Measurements from ENCODE around the gene VN1R4.
"Not testable (repeated sequence)": the region's sequence is repeated elsewhere in the genome, so short reads cannot be mapped to it uniquely, and the experiment has no call there.

Gene VN1R4

DNA sequence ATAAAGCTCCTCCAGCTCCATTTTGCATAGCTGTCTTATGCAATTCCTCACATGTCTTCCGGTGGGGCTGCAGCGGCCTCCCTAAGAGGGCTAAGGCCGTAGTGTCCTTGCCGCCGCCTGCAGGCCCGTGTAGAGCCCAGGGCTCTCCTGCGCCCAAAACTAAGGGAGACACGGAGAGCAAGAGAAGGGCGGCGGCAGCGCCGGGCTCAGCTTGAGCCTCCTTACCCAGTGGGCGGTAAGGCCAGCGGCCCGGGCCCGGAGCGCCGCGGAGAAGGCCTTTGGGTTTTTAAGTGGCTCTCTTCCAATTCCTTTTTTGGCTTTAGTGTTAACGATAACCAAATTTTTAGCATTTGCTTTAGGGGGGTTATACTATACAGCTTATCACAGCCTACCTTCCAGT is 42.9 kb downstream of the VN1R4 start:
- DNase-seq (ENCODE audit: insufficient read length, low spot score) = no peak
- TF ChIP-seq CTCF (IDR thresholded peaks at IDR 0.05; ENCODE audit: insufficient read depth, missing control alignments) = no peak
- no peak for FAIRE-seq

- DNase-seq (ENCODE audit: insufficient read length, low spot score); FAIRE-seq: not testable (repeated sequence)
These were observed 44.8 kb downstream of the VN1R4 start for GRCh38 chr19:53222716-53223115.

All from D721Med (cell line).